ENCODE measurements around the gene RAB3B. TPM values are rescaled to one million over a fixed set of nuclear protein-coding genes. Genes with fewer than 3 reads are reported as not detected.
"Not testable (repeated sequence)": the region's sequence is repeated elsewhere in the genome, so short reads cannot be mapped to it uniquely, and the experiment has no call there.

The RAB3B gene
- total RNA-seq, 2 donors from 2014 or later = 0.05 to 0.08 TPM

- no peaks in the 10 kb centered on the region for H3K36me3 Mint-ChIP-seq
- ATAC-seq = no peak
Measured at GRCh38 chr1:52007215-52008002, 16.9 kb upstream of the RAB3B start.

GRCh38 chr1:52006081-52006553, 15.6 kb upstream of the RAB3B start:
- H3K4me3 Mint-ChIP-seq; H3K4me1 Mint-ChIP-seq (ENCODE audit: low read depth in 2 of 2); ATAC-seq: not testable (repeated sequence)

More at GRCh38 chr1:52007215-52008002, 16.9 kb upstream of the RAB3B start:
- H3K9me3 Mint-ChIP-seq = no peaks in the 10 kb centered on the region
- H3K4me1 Mint-ChIP-seq (ENCODE audit: low read depth in 2 of 2) = no peaks in the 10 kb centered on the region
- DNase-seq (ENCODE audit: low spot score) = no peak
- H3K4me3 Mint-ChIP-seq = no peak overlapping the region
- peaks cover 13 to 15% of the 10 kb centered on the region in 2 donors for H3K27me3 Mint-ChIP-seq
- no peak overlapping the region for H3K27ac Mint-ChIP-seq

GRCh38 chr1:52005548-52005947, 15.0 kb upstream of the RAB3B start:
- not testable (repeated sequence) for H3K36me3 Mint-ChIP-seq; H3K27ac Mint-ChIP-seq; DNase-seq (ENCODE audit: low spot score); ATAC-seq; H3K4me3 Mint-ChIP-seq; H3K9me3 Mint-ChIP-seq; H3K4me1 Mint-ChIP-seq (ENCODE audit: low read depth in 2 of 2)
- H3K27me3 Mint-ChIP-seq = peaks cover 13 to 16% of the 10 kb centered on the region in 2 donors

More at GRCh38 chr1:52006081-52006553, 15.6 kb upstream of the RAB3B start:
- not testable (repeated sequence) for H3K36me3 Mint-ChIP-seq; H3K27ac Mint-ChIP-seq; H3K9me3 Mint-ChIP-seq; DNase-seq (ENCODE audit: low spot score)
- H3K27me3 Mint-ChIP-seq = peaks cover 13 to 15% of the 10 kb centered on the region in 2 donors

GRCh38 chr1:52003877-52004276, 13.4 kb upstream of the RAB3B start:
- Mint-ChIP-seq H3K9me3 (no peaks in the 10 kb centered on the region), H3K27me3 (peaks cover 16 to 19% of the 10 kb centered on the region in 2 donors), H3K4me3 (no peak overlapping the region), H3K36me3 (no peaks in the 10 kb centered on the region), H3K27ac (no peak overlapping the region), H3K4me1 (ENCODE audit: low read depth in 2 of 2) (no peaks in the 10 kb centered on the region)
- DNase-seq (ENCODE audit: low spot score) (no peak), ATAC-seq (no peak)

GRCh38 chr1:52002038-52002917, 11.8 kb upstream of the RAB3B start:
- no peak overlapping the region for H3K27ac Mint-ChIP-seq
- H3K36me3 Mint-ChIP-seq = no peaks in the 10 kb centered on the region
- no peak overlapping the region for H3K4me3 Mint-ChIP-seq
- DNase-seq (ENCODE audit: low spot score) (peak; percentile 67), ATAC-seq (peak; percentile 83 to 86)
- no peaks in the 10 kb centered on the region for H3K4me1 Mint-ChIP-seq (ENCODE audit: low read depth in 2 of 2)
- H3K27me3 Mint-ChIP-seq = peaks cover 20 to 26% of the 10 kb centered on the region in 2 donors
- H3K9me3 Mint-ChIP-seq = no peaks in the 10 kb centered on the region

- Mint-ChIP-seq H3K4me1 (ENCODE audit: low read depth in 2 of 2) (no peaks in the 10 kb centered on the region), H3K36me3 (no peaks in the 10 kb centered on the region), H3K27me3 (peaks cover 23 to 29% of the 10 kb centered on the region in 2 donors), H3K27ac (no peak overlapping the region), H3K9me3 (no peaks in the 10 kb centered on the region), H3K4me3 (no peak overlapping the region)
- no peak for ATAC-seq
- no peak for DNase-seq (ENCODE audit: low spot score)
Measured at GRCh38 chr1:51998701-51999100, 8.2 kb upstream of the RAB3B start.

- H3K36me3 Mint-ChIP-seq = no peaks in the 10 kb centered on the region
- H3K4me1 Mint-ChIP-seq (ENCODE audit: low read depth in 2 of 2) = no peaks in the 10 kb centered on the region
- ATAC-seq (no peak), DNase-seq (ENCODE audit: low spot score) (no peak)
- H3K4me3 Mint-ChIP-seq = no peak overlapping the region
- no peaks in the 10 kb centered on the region for H3K9me3 Mint-ChIP-seq
- no peak overlapping the region for H3K27ac Mint-ChIP-seq
- H3K27me3 Mint-ChIP-seq = peaks cover 26 to 33% of the 10 kb centered on the region in 2 donors
Measured at GRCh38 chr1:51997974-51998382, 7.5 kb upstream of the RAB3B start.

- Mint-ChIP-seq H3K27ac (no peak overlapping the region), H3K4me1 (ENCODE audit: low read depth in 2 of 2) (peaks cover 10 to 16% of the 10 kb centered on the region in 2 donors), H3K9me3 (no peaks in the 10 kb centered on the region), H3K36me3 (peaks cover 7% of the 10 kb centered on the region), H3K27me3 (peaks cover 38 to 56% of the 10 kb centered on the region in 2 donors), H3K4me3 (peak overlapping the region; percentile 70)
- ATAC-seq (no peak), DNase-seq (ENCODE audit: low spot score) (no peak)
Measured at GRCh38 chr1:51989582-51990477, 670 bp downstream of the RAB3B start.

- peaks cover 33 to 48% of the 10 kb centered on the region in 2 donors for H3K27me3 Mint-ChIP-seq
- H3K4me1 Mint-ChIP-seq (ENCODE audit: low read depth in 2 of 2) = peaks cover 10 to 16% of the 10 kb centered on the region in 2 donors
- no peaks in the 10 kb centered on the region for H3K9me3 Mint-ChIP-seq
- H3K36me3 Mint-ChIP-seq = peaks cover 7% of the 10 kb centered on the region
- DNase-seq (ENCODE audit: low spot score) (no peak), ATAC-seq (no peak)
- H3K4me3 Mint-ChIP-seq = no peak overlapping the region
- no peak overlapping the region for H3K27ac Mint-ChIP-seq
Measured at GRCh38 chr1:51988254-51988653, 2.2 kb downstream of the RAB3B start.

GRCh38 chr1:51986718-51987117, 3.8 kb downstream of the RAB3B start:
- DNase-seq (ENCODE audit: low spot score) = no peak
- H3K4me1 Mint-ChIP-seq (ENCODE audit: low read depth in 2 of 2) = peaks cover 10 to 13% of the 10 kb centered on the region in 2 donors
- H3K27ac Mint-ChIP-seq = no peak overlapping the region
- no peak for ATAC-seq
- no peaks in the 10 kb centered on the region for H3K9me3 Mint-ChIP-seq
- peaks cover 18 to 33% of the 10 kb centered on the region in 2 donors for H3K27me3 Mint-ChIP-seq
- no peak overlapping the region for H3K4me3 Mint-ChIP-seq
- peaks cover 7% of the 10 kb centered on the region for H3K36me3 Mint-ChIP-seq

- no peaks in the 10 kb centered on the region for H3K9me3 Mint-ChIP-seq
- H3K27ac Mint-ChIP-seq = no peak overlapping the region
- H3K4me3 Mint-ChIP-seq = no peak overlapping the region
- H3K27me3 Mint-ChIP-seq = peaks cover 4 to 5% of the 10 kb centered on the region in 2 donors
- no peaks in the 10 kb centered on the region for H3K4me1 Mint-ChIP-seq (ENCODE audit: low read depth in 2 of 2)
- no peak for ATAC-seq
- no peak for DNase-seq (ENCODE audit: low spot score)
- H3K36me3 Mint-ChIP-seq = no peaks in the 10 kb centered on the region
Measured at GRCh38 chr1:51982161-51982560, 8.3 kb downstream of the RAB3B start.

- Mint-ChIP-seq H3K27me3 (peaks cover 5 to 6% of the 10 kb centered on the region in 2 donors), H3K9me3 (no peaks in the 10 kb centered on the region), H3K27ac (no peak overlapping the region), H3K4me1 (ENCODE audit: low read depth in 2 of 2) (no peaks in the 10 kb centered on the region), H3K36me3 (no peaks in the 10 kb centered on the region), H3K4me3 (no peak overlapping the region)
- DNase-seq (ENCODE audit: low spot score) (no peak), ATAC-seq (no peak)
Measured at GRCh38 chr1:51981555-51981954, 8.9 kb downstream of the RAB3B start.

GRCh38 chr1:51978099-51978498, 12.4 kb downstream of the RAB3B start:
- Mint-ChIP-seq H3K4me1 (ENCODE audit: low read depth in 2 of 2) (no peaks in the 10 kb centered on the region), H3K9me3 (no peaks in the 10 kb centered on the region), H3K36me3 (no peaks in the 10 kb centered on the region), H3K27ac (no peak overlapping the region), H3K27me3 (peaks cover 5 to 8% of the 10 kb centered on the region in 2 donors), H3K4me3 (no peak overlapping the region)
- ATAC-seq = no peak
- no peak for DNase-seq (ENCODE audit: low spot score)

All from natural killer cell treated with Interleukin-12 subunit alpha and Interleukin-12 subunit beta and Interleukin-15 and Interleukin-18, amount 100 ng/mL, for 72 hours (primary cell).